Measurements from ENCODE around the gene CANT1.

GRCh38 chr17:78985395-78985794, 24.2 kb downstream of the CANT1 start:
- TF ChIP-seq RXRA (IDR thresholded peaks at IDR 0.05): no peak
- no peak for TF ChIP-seq CTCF (IDR thresholded peaks at IDR 0.05; ENCODE audit: low read depth, low read length, missing input control)
- TF ChIP-seq REST (IDR thresholded peaks at IDR 0.05): no peak
- no peak for TF ChIP-seq RAD21 (IDR thresholded peaks at IDR 0.05)
- no peak for TF ChIP-seq MAX (IDR thresholded peaks at IDR 0.05)
- TF ChIP-seq ATF3 (IDR thresholded peaks at IDR 0.05): no peak
- no peak for TF ChIP-seq FOXA2 (IDR thresholded peaks at IDR 0.05)
- no peak for TF ChIP-seq EGR1 (IDR thresholded peaks at IDR 0.05; ENCODE audit: low read depth in 2 of 2)
- no peak for TF ChIP-seq TAF1 (conservative IDR thresholded peaks at IDR 0.05)
- no peak for TF ChIP-seq FOXA1 (IDR thresholded peaks at IDR 0.05)
- TF ChIP-seq NR2F2 (IDR thresholded peaks at IDR 0.05): no peak
- TF ChIP-seq ZBTB33 (IDR thresholded peaks at IDR 0.05): no peak
- TF ChIP-seq YY1 (IDR thresholded peaks at IDR 0.05): no peak
- TF ChIP-seq JUND (IDR thresholded peaks at IDR 0.05): no peak

All from liver (tissue), 3 donors.